Stomach (tissue), 4 donors: ENCODE measurements around the gene RAP2B.

Experiments used
- POLR2AphosphoS5 ChIP-seq, 3 donors: sonication (generic); formaldehyde crosslinking; IDR thresholded peaks; one replicate each; pipeline ENCODE4 v1.6.1; 2016; ENCODE audit warnings: antibody characterized with exemption in 3 of 3
- TF ChIP-seq, protein P1 (sequence below), 7 experiments: fragments of 450-650 bp in 4 of 7; fragments of 200-600 bp in 3 of 7; sonication (generic) in 3 of 7; IDR thresholded peaks; one replicate each; pipeline ENCODE4 v1.5.1; 2016 to 2019; ENCODE audit warnings: antibody characterized with exemption in 7 of 7, control low read depth in 2 of 7, mild to moderate bottlenecking in 1 of 7

DNA sequence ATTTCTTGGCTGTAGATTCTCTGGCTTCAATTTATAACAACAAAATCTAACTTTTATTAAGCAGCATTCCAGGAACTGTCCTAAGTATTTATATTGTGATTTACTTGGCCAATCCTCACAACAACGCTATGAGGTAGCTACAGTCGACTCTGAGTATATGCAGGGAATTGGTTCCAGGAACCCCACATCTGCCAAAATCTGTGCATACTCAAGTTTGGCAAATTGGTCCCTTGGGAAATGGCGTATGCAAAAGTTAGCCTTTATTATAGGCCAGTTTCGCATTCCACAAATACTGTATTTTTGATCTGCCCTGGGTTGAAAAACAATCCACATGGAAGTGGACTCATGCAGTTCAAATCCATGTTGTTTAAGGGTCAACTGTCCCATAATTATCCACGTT lies 53.9 kb downstream of the RAP2B start:
- TF ChIP-seq, protein P1, sequence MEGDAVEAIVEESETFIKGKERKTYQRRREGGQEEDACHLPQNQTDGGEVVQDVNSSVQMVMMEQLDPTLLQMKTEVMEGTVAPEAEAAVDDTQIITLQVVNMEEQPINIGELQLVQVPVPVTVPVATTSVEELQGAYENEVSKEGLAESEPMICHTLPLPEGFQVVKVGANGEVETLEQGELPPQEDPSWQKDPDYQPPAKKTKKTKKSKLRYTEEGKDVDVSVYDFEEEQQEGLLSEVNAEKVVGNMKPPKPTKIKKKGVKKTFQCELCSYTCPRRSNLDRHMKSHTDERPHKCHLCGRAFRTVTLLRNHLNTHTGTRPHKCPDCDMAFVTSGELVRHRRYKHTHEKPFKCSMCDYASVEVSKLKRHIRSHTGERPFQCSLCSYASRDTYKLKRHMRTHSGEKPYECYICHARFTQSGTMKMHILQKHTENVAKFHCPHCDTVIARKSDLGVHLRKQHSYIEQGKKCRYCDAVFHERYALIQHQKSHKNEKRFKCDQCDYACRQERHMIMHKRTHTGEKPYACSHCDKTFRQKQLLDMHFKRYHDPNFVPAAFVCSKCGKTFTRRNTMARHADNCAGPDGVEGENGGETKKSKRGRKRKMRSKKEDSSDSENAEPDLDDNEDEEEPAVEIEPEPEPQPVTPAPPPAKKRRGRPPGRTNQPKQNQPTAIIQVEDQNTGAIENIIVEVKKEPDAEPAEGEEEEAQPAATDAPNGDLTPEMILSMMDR (IDR thresholded peaks at IDR 0.05): no peak
- TF ChIP-seq POLR2AphosphoS5 (IDR thresholded peaks at IDR 0.05): no peak
